SK-N-MC (cell line): ENCODE measurements around the gene MARCHF10.
"Not testable (repeated sequence)": the region's sequence is repeated elsewhere in the genome, so short reads cannot be mapped to it uniquely, and the experiment has no call there.

ENCODE experiments used
- DNase-seq: peaks from one replicate; pipeline ENCODE4 v3.0.0-alpha.2; 2011; ENCODE audit warnings: low read depth, low spot score
- H3K27ac ChIP-seq: fragments of 200-600 bp; sonication (generic); 2 replicates; pipeline ENCODE4 v1.5.1; 2016; ENCODE audit warnings: mixed run types
- H3K36me3 ChIP-seq: fragments of 200-600 bp; sonication (generic); 2 replicates; pipeline ENCODE4 v1.6.1; 2017; ENCODE audit warnings: antibody characterized with exemption, low read length, mixed read lengths; ENCODE audit not compliant: insufficient read depth
- H3K4me3 ChIP-seq: fragments of 200-600 bp; sonication (generic); 2 replicates; pipeline ENCODE4 v1.5.1; 2016
- H3K9ac ChIP-seq: fragments of 200-600 bp; sonication (generic); 2 replicates; pipeline ENCODE4 v1.8.0; 2017; ENCODE audit warnings: mixed run types, mixed read lengths; ENCODE audit not compliant: insufficient read length
- H3K9me3 ChIP-seq: fragments of 200-600 bp; sonication (generic); 2 replicates; pipeline ENCODE4 v1.6.1; 2017; ENCODE audit warnings: low read depth, mild to moderate bottlenecking, antibody characterized with exemption, low read length, moderate library complexity, mixed read lengths
- EZH2 ChIP-seq: fragments of 200-600 bp; sonication (generic); IDR thresholded peaks from one replicate; pipeline ENCODE4 v1.6.1; 2017; ENCODE audit warnings: antibody characterized with exemption
- FOXP2 ChIP-seq: optimal IDR thresholded peaks from 2 replicates; pipeline ENCODE3; 2011; ENCODE audit warnings: mild to moderate bottlenecking, moderate library complexity; ENCODE audit not compliant: insufficient read depth; ENCODE audit errors: extremely low read length, control extremely low read depth
- POLR2AphosphoS5 ChIP-seq: IDR thresholded peaks from 2 replicates; pipeline ENCODE4 v1.6.1; 2012; ENCODE audit warnings: mild to moderate bottlenecking, low read depth, low read length, borderline replicate concordance

MARCHF10 gene, protein sequence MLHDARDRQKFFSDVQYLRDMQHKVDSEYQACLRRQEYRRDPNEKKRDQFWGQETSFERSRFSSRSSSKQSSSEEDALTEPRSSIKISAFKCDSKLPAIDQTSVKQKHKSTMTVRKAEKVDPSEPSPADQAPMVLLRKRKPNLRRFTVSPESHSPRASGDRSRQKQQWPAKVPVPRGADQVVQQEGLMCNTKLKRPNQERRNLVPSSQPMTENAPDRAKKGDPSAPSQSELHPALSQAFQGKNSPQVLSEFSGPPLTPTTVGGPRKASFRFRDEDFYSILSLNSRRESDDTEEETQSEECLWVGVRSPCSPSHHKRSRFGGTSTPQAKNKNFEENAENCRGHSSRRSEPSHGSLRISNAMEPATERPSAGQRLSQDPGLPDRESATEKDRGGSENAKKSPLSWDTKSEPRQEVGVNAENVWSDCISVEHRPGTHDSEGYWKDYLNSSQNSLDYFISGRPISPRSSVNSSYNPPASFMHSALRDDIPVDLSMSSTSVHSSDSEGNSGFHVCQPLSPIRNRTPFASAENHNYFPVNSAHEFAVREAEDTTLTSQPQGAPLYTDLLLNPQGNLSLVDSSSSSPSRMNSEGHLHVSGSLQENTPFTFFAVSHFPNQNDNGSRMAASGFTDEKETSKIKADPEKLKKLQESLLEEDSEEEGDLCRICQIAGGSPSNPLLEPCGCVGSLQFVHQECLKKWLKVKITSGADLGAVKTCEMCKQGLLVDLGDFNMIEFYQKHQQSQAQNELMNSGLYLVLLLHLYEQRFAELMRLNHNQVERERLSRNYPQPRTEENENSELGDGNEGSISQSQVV

GRCh38 chr17:62807812-62808575, at the start of gene MARCHF10:
Gene MARCHF10 (minus strand): TSS chr17:62808314. CDS start chr17:62801735, 6,579 bp downstream.
- TF ChIP-seq FOXP2 = no peak
- TF ChIP-seq EZH2 = no peak
- TF ChIP-seq POLR2AphosphoS5 = no peak
- Histone ChIP-seq H3K27ac (no peak within 1 kb of the TSS), H3K4me3 (no peak within 1 kb of the TSS), H3K36me3 (no peaks in the 10 kb centered on the region), H3K9me3 (no peaks in the 10 kb centered on the region), H3K9ac (no peak within 1 kb of the TSS)
- no peak for DNase-seq

DNA sequence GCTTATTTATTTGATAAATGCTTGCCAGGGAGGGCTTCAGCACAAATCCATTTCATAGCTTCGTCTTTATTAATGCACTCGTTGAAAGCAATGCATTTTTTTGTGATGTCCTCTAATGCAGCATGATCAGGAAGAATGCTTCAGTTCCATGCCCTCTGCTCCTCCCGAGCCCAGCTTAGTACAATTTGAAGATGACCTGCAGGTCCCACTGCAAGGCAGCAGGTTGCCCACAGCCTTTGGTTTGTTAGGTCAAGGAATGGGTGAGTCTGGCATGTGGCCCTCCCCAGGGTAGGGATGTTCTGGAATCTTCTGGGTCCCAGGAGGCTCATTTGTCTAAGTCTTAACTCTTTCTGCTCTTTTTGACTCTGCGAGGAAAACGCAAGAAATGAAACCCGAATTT, 49.4 kb upstream of the MARCHF10 start:
- Histone ChIP-seq H3K9me3 (no peaks in the 10 kb centered on the region), H3K36me3 (no peaks in the 10 kb centered on the region), H3K4me3 (no peak overlapping the region), H3K27ac (no peak overlapping the region), H3K9ac (no peak overlapping the region)
- DNase-seq = no peak
- TF ChIP-seq FOXP2 (no peak), POLR2AphosphoS5 (no peak), EZH2 (no peak)

DNA sequence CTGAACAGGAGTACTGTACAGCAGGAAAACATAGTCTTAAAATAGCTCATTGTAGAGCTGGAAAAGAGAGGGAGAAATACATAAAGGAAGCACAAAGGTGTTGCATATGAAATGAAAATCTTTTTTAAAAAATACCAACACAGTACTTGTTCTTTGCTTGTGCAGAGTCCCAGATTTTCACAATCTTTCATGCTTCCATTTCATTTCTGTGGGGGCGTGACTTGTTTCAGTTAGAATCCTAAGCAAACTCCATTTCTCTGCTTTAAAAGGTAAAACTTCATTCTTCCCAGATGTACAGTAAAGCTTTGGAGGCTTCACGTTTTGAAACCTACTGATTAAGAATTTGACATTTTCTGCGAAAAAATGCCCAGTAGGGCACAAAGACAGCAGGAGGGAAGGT, 48.5 kb upstream of the MARCHF10 start:
- no peak for DNase-seq
- Histone ChIP-seq H3K9ac (no peak overlapping the region), H3K36me3 (no peaks in the 10 kb centered on the region), H3K4me3 (no peak overlapping the region), H3K9me3 (no peaks in the 10 kb centered on the region), H3K27ac (no peak overlapping the region)
- TF ChIP-seq POLR2AphosphoS5 (no peak), FOXP2 (no peak), EZH2 (no peak)

DNA sequence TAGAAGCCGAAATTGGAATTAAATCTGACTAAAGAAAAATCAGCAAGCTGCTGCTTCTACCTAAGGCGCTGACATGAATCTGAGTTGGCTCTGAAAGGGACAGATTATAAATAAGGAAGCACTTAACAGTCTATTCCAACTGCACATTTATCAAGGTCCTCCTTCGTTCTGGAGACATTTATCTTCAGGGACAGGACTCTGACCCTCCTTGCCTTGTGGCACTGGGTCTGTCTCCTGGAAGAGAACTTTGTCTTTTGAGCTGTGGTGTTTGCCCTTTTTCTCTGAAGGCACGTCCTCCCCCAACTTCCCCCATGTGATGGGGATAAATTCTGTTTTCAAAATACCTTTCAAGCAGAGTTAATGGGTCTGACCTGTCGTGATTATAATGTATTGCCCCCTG, 47.0 kb upstream of the MARCHF10 start:
- Histone ChIP-seq H3K36me3 (no peaks in the 10 kb centered on the region), H3K9ac (no peak overlapping the region), H3K9me3 (no peaks in the 10 kb centered on the region), H3K4me3 (no peak overlapping the region), H3K27ac (no peak overlapping the region)
- no peak for DNase-seq
- TF ChIP-seq EZH2 (no peak), POLR2AphosphoS5 (no peak), FOXP2 (no peak)

DNA sequence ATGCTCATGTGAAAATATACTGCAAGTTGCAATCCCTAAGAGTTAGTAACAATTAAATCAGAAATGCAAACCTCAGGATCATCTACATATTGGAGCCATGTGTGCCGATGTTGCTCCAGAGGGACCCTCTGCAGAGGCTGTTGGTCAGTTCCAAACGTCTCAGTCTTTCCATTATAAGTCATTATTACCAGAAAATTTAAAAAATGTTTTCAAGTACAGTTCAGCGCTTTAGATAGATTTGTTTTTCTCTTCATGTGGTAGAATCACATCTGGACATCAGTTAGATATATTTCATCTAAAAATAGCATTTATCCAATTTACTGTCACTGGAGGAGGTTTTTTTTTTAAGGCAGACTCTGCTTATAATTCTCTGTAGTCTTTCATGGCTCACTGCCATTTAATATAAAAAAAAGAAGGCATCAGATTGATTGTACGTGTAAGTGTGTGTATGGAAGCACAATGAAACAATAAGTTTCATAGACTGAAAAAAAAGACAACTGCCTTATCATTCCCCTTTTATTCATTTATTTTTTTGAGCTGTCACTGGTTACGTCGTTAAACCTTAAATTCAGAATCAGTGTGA, 46.1 kb upstream of the MARCHF10 start:
- Histone ChIP-seq H3K4me3 (no peak overlapping the region), H3K36me3 (no peaks in the 10 kb centered on the region), H3K27ac (no peak overlapping the region), H3K9me3 (no peaks in the 10 kb centered on the region), H3K9ac (no peak overlapping the region)
- TF ChIP-seq POLR2AphosphoS5 (no peak), EZH2 (no peak), FOXP2 (no peak)
- DNase-seq = no peak

DNA sequence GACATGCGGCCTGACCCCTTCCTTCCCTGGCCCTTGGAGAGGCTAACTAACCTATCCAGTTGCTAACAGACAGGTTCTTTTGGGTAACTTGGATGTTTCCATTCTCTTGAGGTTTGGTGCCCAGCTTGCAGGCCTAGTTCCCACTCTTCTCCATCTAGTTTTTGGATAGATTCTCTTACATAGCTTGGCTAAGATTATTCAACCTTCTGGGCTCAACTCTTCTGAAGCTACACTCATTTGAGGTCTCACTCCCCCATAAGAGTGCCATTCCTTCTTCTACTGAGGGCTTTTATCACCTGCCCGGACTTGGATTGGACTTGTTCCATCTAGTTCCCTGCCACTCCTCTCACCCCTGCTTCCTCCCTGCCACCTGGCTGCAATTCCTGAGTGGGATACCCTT, 44.1 kb upstream of the MARCHF10 start:
- Histone ChIP-seq H3K9ac (no peak overlapping the region), H3K9me3 (no peaks in the 10 kb centered on the region), H3K36me3 (no peaks in the 10 kb centered on the region), H3K27ac (no peak overlapping the region), H3K4me3 (no peak overlapping the region)
- TF ChIP-seq EZH2 (no peak), POLR2AphosphoS5 (no peak), FOXP2 (no peak)
- DNase-seq = no peak

DNA sequence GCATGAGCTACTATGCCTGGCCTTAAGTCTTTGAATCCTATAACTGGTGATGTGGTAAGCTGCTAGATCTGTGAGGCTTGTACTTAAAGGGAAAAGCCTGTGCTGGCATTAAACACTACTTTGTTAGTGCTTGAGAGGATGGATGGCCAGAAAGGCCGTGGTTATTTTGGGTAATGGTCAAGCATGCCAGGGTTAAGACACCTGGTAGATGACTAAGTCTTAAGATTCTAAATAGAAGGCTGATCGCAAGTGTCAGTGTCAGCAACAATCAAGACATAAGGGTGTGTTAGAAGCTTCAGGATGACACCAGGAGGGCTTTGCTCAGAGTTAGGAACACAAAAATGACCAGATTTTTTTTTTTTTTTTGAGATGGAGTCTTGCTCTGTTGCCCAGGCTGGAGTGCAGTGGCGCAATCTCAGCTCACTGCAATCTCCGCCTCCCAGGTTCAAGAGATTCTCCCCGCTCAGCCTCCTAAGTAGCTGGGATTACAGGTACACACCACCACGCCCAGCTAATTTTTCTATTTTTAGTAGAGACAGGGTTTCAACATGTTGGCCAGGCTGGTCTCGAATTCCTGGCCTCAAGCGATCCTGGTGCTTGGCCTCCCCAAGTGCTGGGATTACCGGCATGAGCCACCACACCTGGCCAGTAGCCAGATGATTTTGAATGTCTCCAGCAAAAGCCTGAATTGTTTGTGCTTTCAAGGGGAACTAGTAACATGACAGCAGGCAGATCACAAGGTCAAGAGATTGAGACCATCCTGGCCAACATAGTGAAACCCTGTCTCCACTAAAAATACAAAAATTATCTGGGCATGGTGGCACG, 41.7 kb upstream of the MARCHF10 start:
- DNase-seq, H3K9ac ChIP-seq, H3K4me3 ChIP-seq: not testable (repeated sequence)

More for the DNA sequence above, 41.7 kb upstream of the MARCHF10 start:
- H3K27ac ChIP-seq, H3K36me3 ChIP-seq, H3K9me3 ChIP-seq: not testable (repeated sequence)
